Activated CD4-positive, alpha-beta T cell treated with anti-CD3 and anti-CD28 coated beads, Interleukin-2, amount 50 U/mL, for 48 hours (primary cell): ENCODE data around the gene SAP25.
A peak's percentile ranks its signal among the peaks of the same experiment; 100 is the strongest.

Experiments
- DNase-seq, 2 experiments: peaks; one replicate each; pipeline ENCODE4 v3.0.0-alpha.2; 2020

Gene SAP25

GRCh38 chr7:100591596-100591995 is 17.9 kb upstream of the SAP25 start:
- DNase-seq: no peak

- DNase-seq: no peak
These were observed 16.5 kb upstream of the SAP25 start for GRCh38 chr7:100590077-100590737.

- no peak for DNase-seq
These were observed 15.7 kb upstream of the SAP25 start for GRCh38 chr7:100589341-100589947.

- DNase-seq: no peak
These were observed 14.7 kb upstream of the SAP25 start for GRCh38 chr7:100588438-100588837.

GRCh38 chr7:100586266-100587025 is 12.7 kb upstream of the SAP25 start, which contains the start of gene FBXO24:
TSS of gene FBXO24 (plus strand) at chr7:100586328. CDS start at chr7:100586626, 298 bp downstream.
- peak; percentile 99 to 100 for DNase-seq

GRCh38 chr7:100585511-100586265 is 12.0 kb upstream of the SAP25 start, which contains the start of gene LRCH4:
TSS of gene LRCH4 (minus strand) at chr7:100586129. CDS start at chr7:100586100, 29 bp downstream.
- DNase-seq: peak; percentile 59 to 66

GRCh38 chr7:100584683-100585510 is 11.2 kb upstream of the SAP25 start:
- no peak for DNase-seq

GRCh38 chr7:100584054-100584682 is 10.5 kb upstream of the SAP25 start:
- DNase-seq: no peak

- DNase-seq: peak; percentile 81 to 85
These were observed 9.7 kb upstream of the SAP25 start for GRCh38 chr7:100583132-100584053.

GRCh38 chr7:100582650-100583049 is 8.9 kb upstream of the SAP25 start:
- DNase-seq: no peak

- no peak for DNase-seq
These were observed 8.4 kb upstream of the SAP25 start for GRCh38 chr7:100582041-100582579.

- DNase-seq: no peak
These were observed 7.0 kb upstream of the SAP25 start for GRCh38 chr7:100580466-100581283.

GRCh38 chr7:100578246-100579183 is 4.8 kb upstream of the SAP25 start:
- DNase-seq: no peak

GRCh38 chr7:100577507-100577906 is 3.8 kb upstream of the SAP25 start:
- DNase-seq: no peak

- DNase-seq: no peak
These were observed 3.4 kb upstream of the SAP25 start for GRCh38 chr7:100577103-100577502.

GRCh38 chr7:100576384-100576993 is 2.8 kb upstream of the SAP25 start:
- DNase-seq: no peak

- DNase-seq: no peak
These were observed 2.2 kb upstream of the SAP25 start for GRCh38 chr7:100575746-100576383.
